Stimulated activated naive CD8-positive, alpha-beta T cell treated with anti-CD3 and anti-CD28 coated beads, Interleukin-15, Interleukin-2, amounts not matched to agents 100 ng/mL and 50 ng/mL, for 24 hours (primary cell): ENCODE measurements around the gene TSEN54.

Source experiments
- H3K27ac Mint-ChIP-seq: one replicate; pipeline ENCODE4 v1.8.0; 2021; ENCODE audit warnings: mild to moderate bottlenecking, mixed read lengths
- H3K27me3 Mint-ChIP-seq: one replicate; pipeline ENCODE4 v1.8.0; 2021; ENCODE audit warnings: mixed read lengths
- H3K36me3 Mint-ChIP-seq: one replicate; pipeline ENCODE4 v1.8.0; 2021; ENCODE audit warnings: low read depth, mixed read lengths
- H3K4me1 Mint-ChIP-seq: one replicate; pipeline ENCODE4 v1.8.0; 2021; ENCODE audit warnings: low read depth, mixed read lengths
- H3K4me3 Mint-ChIP-seq: one replicate; pipeline ENCODE4 v1.8.0; 2021; ENCODE audit warnings: mild to moderate bottlenecking, mixed read lengths
- H3K9me3 Mint-ChIP-seq: one replicate; pipeline ENCODE4 v1.8.0; 2021; ENCODE audit warnings: mixed read lengths

Gene TSEN54

GRCh38 chr17:75565066-75565465 lies 48.7 kb downstream of the TSEN54 start:
- H3K27me3 Mint-ChIP-seq: no peaks in the 10 kb centered on the region
- no peaks in the 10 kb centered on the region for H3K9me3 Mint-ChIP-seq
- peaks cover 4% of the 10 kb centered on the region for H3K4me1 Mint-ChIP-seq
- no peak overlapping the region for H3K4me3 Mint-ChIP-seq
- no peaks in the 10 kb centered on the region for H3K36me3 Mint-ChIP-seq
- no peak overlapping the region for H3K27ac Mint-ChIP-seq

DNA sequence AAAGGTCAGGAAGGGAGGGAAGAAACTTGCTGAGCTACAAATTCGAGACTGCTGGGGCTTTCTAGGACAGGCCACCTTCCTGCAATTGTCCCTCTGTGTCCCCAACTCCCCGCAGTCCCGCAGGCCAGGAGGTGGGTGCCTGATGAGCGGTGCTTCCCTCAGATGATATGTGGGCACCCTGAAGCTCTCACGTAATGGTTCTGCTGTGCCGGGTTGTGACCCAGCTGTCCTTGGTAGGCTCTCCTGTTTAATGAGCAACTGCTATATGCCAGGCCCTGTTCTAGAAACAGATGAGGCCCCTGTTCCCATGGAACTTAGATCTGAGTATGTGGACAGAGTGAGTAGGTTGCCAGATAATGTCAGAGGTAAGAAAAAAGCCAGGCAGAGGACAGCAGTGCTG lies 49.3 kb downstream of the TSEN54 start:
- H3K27ac Mint-ChIP-seq: no peak overlapping the region

GRCh38 chr17:75566416-75566815 lies 50.1 kb downstream of the TSEN54 start:
- Mint-ChIP-seq H3K36me3 (no peaks in the 10 kb centered on the region), H3K27ac (no peak overlapping the region), H3K4me3 (no peak overlapping the region), H3K27me3 (no peaks in the 10 kb centered on the region), H3K9me3 (no peaks in the 10 kb centered on the region), H3K4me1 (peaks cover 4% of the 10 kb centered on the region)

More for the DNA sequence above, 49.3 kb downstream of the TSEN54 start:
- Mint-ChIP-seq H3K27me3 (no peaks in the 10 kb centered on the region), H3K4me1 (peaks cover 4% of the 10 kb centered on the region), H3K9me3 (no peaks in the 10 kb centered on the region), H3K36me3 (no peaks in the 10 kb centered on the region), H3K4me3 (no peak overlapping the region)

DNA sequence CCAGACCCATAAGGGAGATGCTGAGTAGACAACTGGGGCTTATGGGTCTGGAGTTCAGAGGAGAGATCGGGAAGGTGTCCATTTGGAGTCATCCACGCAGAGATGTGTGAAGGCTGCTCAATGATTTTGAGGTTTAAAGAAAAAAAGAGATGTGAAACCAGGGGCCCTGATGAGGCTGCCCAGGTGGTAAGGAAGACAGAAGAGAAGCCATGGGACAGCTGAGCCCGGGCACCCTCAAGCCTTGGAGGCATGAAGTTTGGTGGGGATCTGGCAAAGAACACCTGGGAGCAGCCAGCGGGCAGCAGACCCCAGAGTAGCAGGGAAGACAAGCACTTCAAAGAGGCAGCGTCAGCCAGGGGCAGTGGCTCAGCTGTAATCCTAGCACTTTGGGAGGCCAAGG lies 50.5 kb downstream of the TSEN54 start:
- no peak overlapping the region for H3K4me3 Mint-ChIP-seq
- H3K27me3 Mint-ChIP-seq: no peaks in the 10 kb centered on the region
- no peak overlapping the region for H3K27ac Mint-ChIP-seq
- no peaks in the 10 kb centered on the region for H3K36me3 Mint-ChIP-seq
- peaks cover 4% of the 10 kb centered on the region for H3K4me1 Mint-ChIP-seq
- no peaks in the 10 kb centered on the region for H3K9me3 Mint-ChIP-seq

DNA sequence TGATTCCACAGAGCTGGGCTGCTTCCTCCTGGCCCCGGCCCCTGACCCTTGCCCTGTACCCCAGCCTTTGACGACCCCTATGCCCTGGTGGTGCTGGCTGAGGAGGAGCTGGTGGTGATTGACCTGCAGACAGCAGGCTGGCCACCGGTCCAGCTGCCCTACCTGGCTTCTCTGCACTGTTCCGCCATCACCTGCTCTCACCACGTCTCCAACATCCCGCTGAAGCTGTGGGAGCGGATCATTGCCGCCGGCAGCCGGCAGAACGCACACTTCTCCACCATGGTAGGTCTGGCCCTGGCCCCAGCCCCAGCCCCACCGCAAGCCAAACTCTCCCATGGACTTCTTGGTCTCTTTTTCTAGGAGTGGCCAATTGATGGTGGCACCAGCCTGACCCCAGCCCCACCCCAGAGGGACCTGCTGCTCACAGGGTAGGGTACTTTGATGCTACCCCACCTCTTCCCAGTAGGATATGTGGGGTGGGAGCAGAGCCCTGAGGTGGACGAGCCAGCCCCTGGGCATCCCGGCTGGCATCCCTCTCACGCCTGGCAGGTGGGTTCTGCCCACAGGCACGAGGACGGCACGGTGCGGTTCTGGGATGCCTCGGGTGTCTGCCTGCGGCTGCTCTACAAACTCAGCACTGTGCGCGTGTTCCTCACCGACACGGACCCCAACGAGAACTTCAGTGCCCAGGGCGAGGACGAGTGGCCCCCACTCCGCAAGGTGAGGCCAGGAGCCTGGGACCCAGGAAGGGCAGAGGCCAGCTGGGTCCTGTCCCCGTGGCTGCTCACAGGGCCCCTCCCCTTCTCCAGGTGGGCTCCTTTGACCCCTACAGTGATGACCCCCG lies 52.3 kb downstream of the TSEN54 start:
- H3K36me3 Mint-ChIP-seq: no peaks in the 10 kb centered on the region
- no peaks in the 10 kb centered on the region for H3K9me3 Mint-ChIP-seq
- no peak overlapping the region for H3K4me3 Mint-ChIP-seq
- H3K27ac Mint-ChIP-seq: no peak overlapping the region
- H3K27me3 Mint-ChIP-seq: no peaks in the 10 kb centered on the region
- peaks cover 4% of the 10 kb centered on the region for H3K4me1 Mint-ChIP-seq

DNA sequence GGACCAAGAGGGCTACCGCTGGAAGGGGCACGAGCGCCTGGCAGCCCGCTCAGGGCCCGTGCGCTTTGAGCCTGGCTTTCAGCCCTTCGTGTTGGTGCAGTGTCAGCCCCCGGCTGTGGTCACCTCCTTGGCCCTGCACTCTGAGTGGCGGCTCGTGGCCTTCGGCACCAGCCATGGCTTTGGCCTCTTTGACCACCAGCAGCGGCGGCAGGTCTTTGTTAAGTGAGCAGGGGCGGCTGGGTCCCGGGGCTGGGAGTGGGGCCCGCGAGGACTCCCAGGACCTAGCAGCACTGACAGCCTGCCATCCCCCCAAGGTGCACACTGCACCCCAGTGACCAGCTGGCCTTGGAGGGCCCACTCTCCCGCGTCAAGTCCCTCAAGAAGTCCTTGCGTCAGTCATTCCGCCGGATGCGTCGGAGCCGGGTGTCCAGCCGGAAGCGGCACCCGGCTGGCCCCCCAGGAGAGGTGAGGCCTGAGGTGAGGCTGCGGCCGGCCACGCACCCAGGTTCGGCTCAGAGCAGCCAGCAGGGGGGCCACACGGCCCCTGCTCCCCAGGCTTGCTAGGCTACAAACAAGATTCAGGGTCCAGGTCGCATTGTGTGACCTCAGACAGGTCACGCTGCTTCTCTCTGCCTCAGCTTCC lies 53.8 kb downstream of the TSEN54 start:
- Mint-ChIP-seq H3K27ac (no peak overlapping the region), H3K36me3 (no peaks in the 10 kb centered on the region), H3K27me3 (no peaks in the 10 kb centered on the region)

GRCh38 chr17:75570772-75571171 lies 54.4 kb downstream of the TSEN54 start:
- peaks cover 4% of the 10 kb centered on the region for H3K4me1 Mint-ChIP-seq
- no peaks in the 10 kb centered on the region for H3K36me3 Mint-ChIP-seq
- H3K4me3 Mint-ChIP-seq: no peak overlapping the region
- no peaks in the 10 kb centered on the region for H3K9me3 Mint-ChIP-seq
- no peaks in the 10 kb centered on the region for H3K27me3 Mint-ChIP-seq
- H3K27ac Mint-ChIP-seq: no peak overlapping the region

More for the DNA sequence above, 53.8 kb downstream of the TSEN54 start:
- Mint-ChIP-seq H3K4me3 (no peak overlapping the region), H3K9me3 (no peaks in the 10 kb centered on the region), H3K4me1 (peaks cover 4% of the 10 kb centered on the region)

- Mint-ChIP-seq H3K36me3 (no peaks in the 10 kb centered on the region), H3K27ac (no peak overlapping the region), H3K4me1 (peaks cover 4% of the 10 kb centered on the region), H3K4me3 (no peak overlapping the region), H3K9me3 (no peaks in the 10 kb centered on the region), H3K27me3 (no peaks in the 10 kb centered on the region)
These were observed 55.0 kb downstream of the TSEN54 start for GRCh38 chr17:75571197-75571884.

DNA sequence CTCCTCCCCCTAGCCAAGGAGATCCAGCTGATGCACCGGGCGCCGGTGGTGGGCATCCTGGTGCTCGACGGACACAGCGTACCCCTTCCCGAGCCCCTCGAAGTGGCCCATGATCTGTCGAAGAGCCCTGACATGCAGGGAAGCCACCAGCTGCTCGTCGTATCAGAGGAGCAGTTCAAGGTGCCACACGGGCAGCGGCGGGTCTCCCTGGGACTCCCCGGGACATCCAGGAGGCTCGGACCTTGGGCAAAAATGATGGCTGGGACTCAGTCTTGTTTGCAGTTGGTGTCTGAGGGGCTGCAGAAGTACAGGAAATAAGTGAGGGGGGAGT lies 55.5 kb downstream of the TSEN54 start:
- Mint-ChIP-seq H3K36me3 (no peaks in the 10 kb centered on the region), H3K4me1 (peaks cover 1% of the 10 kb centered on the region), H3K27me3 (no peaks in the 10 kb centered on the region), H3K27ac (no peak overlapping the region), H3K4me3 (no peak overlapping the region), H3K9me3 (no peaks in the 10 kb centered on the region)

DNA sequence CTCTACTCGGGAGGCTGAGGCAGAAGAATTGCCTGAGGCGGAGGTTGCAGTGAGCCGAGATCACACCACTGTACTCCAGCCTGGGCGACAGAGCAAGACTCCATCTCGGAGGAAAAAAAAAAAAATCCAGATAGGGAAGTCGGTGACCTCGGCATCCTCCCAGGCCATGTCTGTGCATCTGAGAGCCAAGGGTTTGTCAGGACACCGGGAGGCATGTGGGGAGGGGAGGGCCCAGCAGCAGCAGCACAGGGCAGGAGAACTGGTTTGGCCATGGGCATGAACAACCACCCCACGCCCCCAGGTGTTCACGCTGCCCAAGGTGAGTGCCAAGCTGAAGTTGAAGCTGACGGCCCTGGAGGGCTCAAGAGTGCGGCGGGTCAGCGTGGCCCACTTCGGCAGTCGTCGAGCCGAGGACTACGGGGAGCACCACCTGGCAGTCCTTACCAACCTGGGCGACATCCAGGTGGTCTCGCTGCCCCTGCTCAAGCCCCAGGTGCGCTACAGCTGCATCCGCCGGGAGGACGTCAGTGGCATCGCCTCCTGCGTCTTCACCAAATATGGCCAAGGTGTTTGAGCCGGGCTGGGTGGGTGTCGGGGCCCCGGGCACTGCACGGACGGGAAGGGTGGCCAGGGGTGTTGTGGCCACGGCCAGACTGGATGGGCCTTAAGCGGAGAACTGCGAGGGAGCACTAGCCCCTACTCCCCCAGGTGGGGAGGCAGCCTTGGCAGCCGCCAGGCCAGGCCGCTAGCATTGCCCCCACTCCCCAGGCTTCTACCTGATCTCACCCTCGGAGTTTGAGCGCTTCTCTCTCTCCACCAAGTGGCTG lies 56.6 kb downstream of the TSEN54 start:
- H3K4me1 Mint-ChIP-seq: no peaks in the 10 kb centered on the region
- H3K27me3 Mint-ChIP-seq: no peaks in the 10 kb centered on the region
- no peak overlapping the region for H3K27ac Mint-ChIP-seq
- no peaks in the 10 kb centered on the region for H3K36me3 Mint-ChIP-seq
- no peaks in the 10 kb centered on the region for H3K9me3 Mint-ChIP-seq
- no peak overlapping the region for H3K4me3 Mint-ChIP-seq

- Mint-ChIP-seq H3K4me1 (no peaks in the 10 kb centered on the region), H3K36me3 (no peaks in the 10 kb centered on the region), H3K27me3 (no peaks in the 10 kb centered on the region), H3K27ac (no peak overlapping the region), H3K9me3 (no peaks in the 10 kb centered on the region), H3K4me3 (no peak overlapping the region)
These were observed 57.2 kb downstream of the TSEN54 start for GRCh38 chr17:75573540-75573957.

- no peaks in the 10 kb centered on the region for H3K4me1 Mint-ChIP-seq
- H3K27me3 Mint-ChIP-seq: no peaks in the 10 kb centered on the region
- no peak overlapping the region for H3K4me3 Mint-ChIP-seq
- H3K9me3 Mint-ChIP-seq: no peaks in the 10 kb centered on the region
- no peaks in the 10 kb centered on the region for H3K36me3 Mint-ChIP-seq
- no peak overlapping the region for H3K27ac Mint-ChIP-seq
These were observed 57.7 kb downstream of the TSEN54 start for GRCh38 chr17:75573994-75574393.
